ENCODE measurements around the gene DACT2. TPM values are rescaled to one million over a fixed set of nuclear protein-coding genes. Genes with fewer than 3 reads are reported as not detected.

The DACT2 gene
- polyA plus RNA-seq, 2 donors: 0.83 to 1.2 TPM

- Histone ChIP-seq H3K4me1 (ENCODE audit: control insufficient read depth in 2 of 2, insufficient read depth in 2 of 2, low read length in 1 of 2) (peaks cover 4 to 13% of the 10 kb centered on the region in 2 donors), H3K4me3 (ENCODE audit: low read depth in 1 of 2, low read length in 2 of 2) (no peak overlapping the region), H3K9me3 (ENCODE audit: control insufficient read depth in 2 of 2, insufficient read depth in 1 of 2, low read depth in 1 of 2, low read length in 1 of 2) (no peaks in the 10 kb centered on the region), H3K27me3 (ENCODE audit: control insufficient read depth in 1 of 2, insufficient read depth in 2 of 2, low read length in 2 of 2) (no peaks in the 10 kb centered on the region), H3K27ac (ENCODE audit: low read depth in 2 of 2, low read length in 1 of 2) (peak overlapping the region; percentile 52 to 88), H3K36me3 (ENCODE audit: control insufficient read depth in 2 of 2, insufficient read depth in 2 of 2, low read length in 1 of 2) (no peaks in the 10 kb centered on the region)
- WGBS, 2 donors: 64 to 73% methylated on average over 24 of the region's 24 CpGs
Observed at GRCh38 chr6:168343239-168344150, 23.9 kb upstream of the DACT2 start.

GRCh38 chr6:168342636-168343035 is 23.1 kb upstream of the DACT2 start:
- Histone ChIP-seq H3K27ac (ENCODE audit: low read depth in 2 of 2, low read length in 1 of 2) (peak overlapping the region in 1 of 2 donors; percentile 52), H3K4me1 (ENCODE audit: control insufficient read depth in 2 of 2, insufficient read depth in 2 of 2, low read length in 1 of 2) (peaks cover 4 to 13% of the 10 kb centered on the region in 2 donors), H3K9me3 (ENCODE audit: control insufficient read depth in 2 of 2, insufficient read depth in 1 of 2, low read depth in 1 of 2, low read length in 1 of 2) (no peaks in the 10 kb centered on the region), H3K4me3 (ENCODE audit: low read depth in 1 of 2, low read length in 2 of 2) (no peak overlapping the region), H3K36me3 (ENCODE audit: control insufficient read depth in 2 of 2, insufficient read depth in 2 of 2, low read length in 1 of 2) (no peaks in the 10 kb centered on the region), H3K27me3 (ENCODE audit: control insufficient read depth in 1 of 2, insufficient read depth in 2 of 2, low read length in 2 of 2) (no peaks in the 10 kb centered on the region)
- 43 to 51% methylated on average over 17 of the region's 17 CpGs for WGBS, 2 donors

DNA sequence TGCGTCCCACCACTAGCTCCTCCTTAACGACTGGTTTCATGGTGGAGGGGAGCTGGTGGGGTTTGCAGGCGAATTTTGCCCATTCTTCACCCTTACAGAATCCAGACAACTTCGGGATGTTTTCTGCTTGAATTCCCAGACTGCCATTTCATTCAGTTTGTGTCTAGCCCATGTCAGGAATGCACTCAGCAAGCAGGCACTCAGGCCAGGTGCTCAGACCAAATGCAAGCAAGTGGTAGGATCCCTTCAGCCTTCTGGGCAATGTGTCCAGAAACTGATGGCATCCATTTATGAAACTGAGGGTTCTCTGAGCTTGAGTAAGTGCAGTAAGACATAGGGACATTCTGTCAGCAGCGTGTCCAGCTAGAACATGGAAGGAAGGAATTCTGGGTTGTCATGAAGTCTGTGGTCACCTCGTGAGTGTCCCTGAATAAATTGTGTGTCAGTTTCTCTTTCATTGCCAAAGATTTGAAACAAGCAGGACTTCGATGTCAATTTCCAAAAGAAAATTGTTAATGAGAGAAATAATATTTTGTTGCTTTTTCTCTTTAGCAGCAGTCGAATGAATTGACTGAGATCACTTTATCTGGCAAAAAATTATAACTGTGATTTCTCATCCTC is 21.8 kb upstream of the DACT2 start:
- Histone ChIP-seq H3K27me3 (ENCODE audit: control insufficient read depth in 1 of 2, insufficient read depth in 2 of 2, low read length in 2 of 2) (no peaks in the 10 kb centered on the region), H3K27ac (ENCODE audit: low read depth in 2 of 2, low read length in 1 of 2) (no peak overlapping the region), H3K9me3 (ENCODE audit: control insufficient read depth in 2 of 2, insufficient read depth in 1 of 2, low read depth in 1 of 2, low read length in 1 of 2) (no peaks in the 10 kb centered on the region), H3K4me3 (ENCODE audit: low read depth in 1 of 2, low read length in 2 of 2) (no peak overlapping the region), H3K36me3 (ENCODE audit: control insufficient read depth in 2 of 2, insufficient read depth in 2 of 2, low read length in 1 of 2) (no peaks in the 10 kb centered on the region), H3K4me1 (ENCODE audit: control insufficient read depth in 2 of 2, insufficient read depth in 2 of 2, low read length in 1 of 2) (peaks cover 4 to 11% of the 10 kb centered on the region in 2 donors)
- 81% methylated on average over 8 of the region's 8 CpGs for WGBS, 2 donors

DNA sequence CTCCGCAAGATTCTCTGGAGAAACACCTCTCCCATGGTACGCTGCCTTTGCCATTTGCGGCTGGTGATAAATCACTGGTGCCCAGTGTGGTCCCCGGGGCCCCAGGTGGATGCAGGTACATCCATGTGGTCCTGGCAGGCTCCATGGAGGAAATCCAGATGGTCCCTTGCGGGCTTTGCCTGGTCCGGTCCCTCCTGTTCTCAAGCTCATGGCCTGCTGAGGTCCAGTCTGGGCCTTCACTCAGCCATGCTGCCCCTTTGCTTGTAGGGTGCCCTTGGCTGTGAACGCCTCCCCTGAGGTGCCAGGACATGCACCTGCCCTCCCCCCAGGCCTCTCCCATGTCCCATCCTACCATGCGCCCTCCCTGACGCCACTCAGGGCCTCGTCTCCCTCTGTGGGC is 21.2 kb upstream of the DACT2 start:
- 92 to 95% methylated on average over 10 of the region's 10 CpGs for whole genome bisulfite sequencing, 2 donors
- H3K9me3 ChIP-seq (ENCODE audit: control insufficient read depth in 2 of 2, insufficient read depth in 1 of 2, low read depth in 1 of 2, low read length in 1 of 2): no peaks in the 10 kb centered on the region
- H3K27ac ChIP-seq (ENCODE audit: low read depth in 2 of 2, low read length in 1 of 2): no peak overlapping the region
- no peaks in the 10 kb centered on the region for H3K27me3 ChIP-seq (ENCODE audit: control insufficient read depth in 1 of 2, insufficient read depth in 2 of 2, low read length in 2 of 2)
- H3K36me3 ChIP-seq (ENCODE audit: control insufficient read depth in 2 of 2, insufficient read depth in 2 of 2, low read length in 1 of 2): no peaks in the 10 kb centered on the region
- no peak overlapping the region for H3K4me3 ChIP-seq (ENCODE audit: low read depth in 1 of 2, low read length in 2 of 2)
- peaks cover 4 to 11% of the 10 kb centered on the region in 2 donors for H3K4me1 ChIP-seq (ENCODE audit: control insufficient read depth in 2 of 2, insufficient read depth in 2 of 2, low read length in 1 of 2)

DNA sequence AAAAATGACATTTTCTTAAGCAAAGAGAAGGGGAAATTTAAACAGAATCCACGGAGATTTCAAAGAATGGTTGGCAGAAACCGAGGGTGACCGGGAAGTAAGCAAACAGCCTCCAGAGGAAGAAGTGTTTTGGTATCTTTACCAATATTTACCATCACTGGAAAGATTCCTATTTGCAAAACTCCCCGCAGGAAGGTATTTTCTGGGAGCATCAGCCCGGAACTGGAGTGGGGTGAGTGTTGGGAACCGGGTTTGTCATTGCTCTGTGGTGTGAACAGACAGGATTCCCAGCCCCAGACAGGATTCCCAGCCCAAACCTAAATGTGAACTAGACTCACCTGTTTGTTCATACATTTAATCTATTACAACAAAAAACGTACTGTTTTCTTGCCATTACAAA is 19.2 kb upstream of the DACT2 start:
- peaks cover 0 to 11% of the 10 kb centered on the region in 2 donors for H3K4me1 ChIP-seq (ENCODE audit: control insufficient read depth in 2 of 2, insufficient read depth in 2 of 2, low read length in 1 of 2)
- H3K27me3 ChIP-seq (ENCODE audit: control insufficient read depth in 1 of 2, insufficient read depth in 2 of 2, low read length in 2 of 2): no peaks in the 10 kb centered on the region
- H3K4me3 ChIP-seq (ENCODE audit: low read depth in 1 of 2, low read length in 2 of 2): no peak overlapping the region
- H3K9me3 ChIP-seq (ENCODE audit: control insufficient read depth in 2 of 2, insufficient read depth in 1 of 2, low read depth in 1 of 2, low read length in 1 of 2): no peaks in the 10 kb centered on the region
- 72 to 78% methylated on average over 7 of the region's 7 CpGs for WGBS, 2 donors
- no peak overlapping the region for H3K27ac ChIP-seq (ENCODE audit: low read depth in 2 of 2, low read length in 1 of 2)
- no peaks in the 10 kb centered on the region for H3K36me3 ChIP-seq (ENCODE audit: control insufficient read depth in 2 of 2, insufficient read depth in 2 of 2, low read length in 1 of 2)

- H3K36me3 ChIP-seq (ENCODE audit: control insufficient read depth in 2 of 2, insufficient read depth in 2 of 2, low read length in 1 of 2): no peaks in the 10 kb centered on the region
- WGBS, 2 donors: 59 to 65% methylated on average over 4 of the region's 4 CpGs
- no peak overlapping the region for H3K4me3 ChIP-seq (ENCODE audit: low read depth in 1 of 2, low read length in 2 of 2)
- no peaks in the 10 kb centered on the region for H3K9me3 ChIP-seq (ENCODE audit: control insufficient read depth in 2 of 2, insufficient read depth in 1 of 2, low read depth in 1 of 2, low read length in 1 of 2)
- no peaks in the 10 kb centered on the region for H3K27me3 ChIP-seq (ENCODE audit: control insufficient read depth in 1 of 2, insufficient read depth in 2 of 2, low read length in 2 of 2)
- peaks cover 0 to 3% of the 10 kb centered on the region in 2 donors for H3K4me1 ChIP-seq (ENCODE audit: control insufficient read depth in 2 of 2, insufficient read depth in 2 of 2, low read length in 1 of 2)
- H3K27ac ChIP-seq (ENCODE audit: low read depth in 2 of 2, low read length in 1 of 2): no peak overlapping the region
Observed at GRCh38 chr6:168336967-168337366, 17.4 kb upstream of the DACT2 start.

- Histone ChIP-seq H3K27ac (ENCODE audit: low read depth in 2 of 2, low read length in 1 of 2) (no peak overlapping the region), H3K4me3 (ENCODE audit: low read depth in 1 of 2, low read length in 2 of 2) (no peak overlapping the region), H3K27me3 (ENCODE audit: control insufficient read depth in 1 of 2, insufficient read depth in 2 of 2, low read length in 2 of 2) (no peaks in the 10 kb centered on the region), H3K9me3 (ENCODE audit: control insufficient read depth in 2 of 2, insufficient read depth in 1 of 2, low read depth in 1 of 2, low read length in 1 of 2) (peaks cover 0 to 3% of the 10 kb centered on the region in 2 donors), H3K4me1 (ENCODE audit: control insufficient read depth in 2 of 2, insufficient read depth in 2 of 2, low read length in 1 of 2) (peaks cover 0 to 3% of the 10 kb centered on the region in 2 donors), H3K36me3 (ENCODE audit: control insufficient read depth in 2 of 2, insufficient read depth in 2 of 2, low read length in 1 of 2) (no peaks in the 10 kb centered on the region)
- 66 to 88% methylated on average over 9 of the region's 9 CpGs for WGBS, 2 donors
Observed at GRCh38 chr6:168333989-168334388, 14.4 kb upstream of the DACT2 start.

GRCh38 chr6:168333491-168333890 is 13.9 kb upstream of the DACT2 start:
- H3K4me3 ChIP-seq (ENCODE audit: low read depth in 1 of 2, low read length in 2 of 2): no peak overlapping the region
- H3K27me3 ChIP-seq (ENCODE audit: control insufficient read depth in 1 of 2, insufficient read depth in 2 of 2, low read length in 2 of 2): no peaks in the 10 kb centered on the region
- peaks cover 0 to 3% of the 10 kb centered on the region in 2 donors for H3K9me3 ChIP-seq (ENCODE audit: control insufficient read depth in 2 of 2, insufficient read depth in 1 of 2, low read depth in 1 of 2, low read length in 1 of 2)
- H3K4me1 ChIP-seq (ENCODE audit: control insufficient read depth in 2 of 2, insufficient read depth in 2 of 2, low read length in 1 of 2): peaks cover 0 to 3% of the 10 kb centered on the region in 2 donors
- H3K36me3 ChIP-seq (ENCODE audit: control insufficient read depth in 2 of 2, insufficient read depth in 2 of 2, low read length in 1 of 2): no peaks in the 10 kb centered on the region
- no peak overlapping the region for H3K27ac ChIP-seq (ENCODE audit: low read depth in 2 of 2, low read length in 1 of 2)
- WGBS, 2 donors: 61 to 77% methylated on average over 9 of the region's 9 CpGs

DNA sequence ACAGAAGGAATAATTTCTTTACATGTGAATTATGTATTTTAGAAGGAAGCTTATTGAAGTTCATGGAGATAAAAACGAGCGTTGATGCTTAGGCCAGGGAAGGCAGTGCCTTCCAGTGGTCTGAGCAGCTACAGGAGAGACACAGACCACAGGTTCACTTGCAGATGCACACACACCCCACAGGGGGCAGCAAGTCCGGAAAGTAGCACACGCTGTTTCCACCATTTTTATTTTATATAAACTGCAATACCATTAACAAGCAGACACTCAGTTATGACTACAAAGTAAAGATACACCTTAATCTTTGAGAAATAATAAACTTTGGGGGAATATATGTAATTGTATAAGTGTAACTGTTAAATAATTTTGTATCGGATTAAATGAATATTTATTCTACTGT is 13.5 kb upstream of the DACT2 start:
- no peak overlapping the region for H3K4me3 ChIP-seq (ENCODE audit: low read depth in 1 of 2, low read length in 2 of 2)
- H3K4me1 ChIP-seq (ENCODE audit: control insufficient read depth in 2 of 2, insufficient read depth in 2 of 2, low read length in 1 of 2): peaks cover 0 to 3% of the 10 kb centered on the region in 2 donors
- WGBS, 2 donors: 69 to 78% methylated on average over 5 of the region's 5 CpGs
- H3K27me3 ChIP-seq (ENCODE audit: control insufficient read depth in 1 of 2, insufficient read depth in 2 of 2, low read length in 2 of 2): no peaks in the 10 kb centered on the region
- no peaks in the 10 kb centered on the region for H3K36me3 ChIP-seq (ENCODE audit: control insufficient read depth in 2 of 2, insufficient read depth in 2 of 2, low read length in 1 of 2)
- peaks cover 0 to 3% of the 10 kb centered on the region in 2 donors for H3K9me3 ChIP-seq (ENCODE audit: control insufficient read depth in 2 of 2, insufficient read depth in 1 of 2, low read depth in 1 of 2, low read length in 1 of 2)
- H3K27ac ChIP-seq (ENCODE audit: low read depth in 2 of 2, low read length in 1 of 2): no peak overlapping the region

All from esophagus (tissue), 2 donors.